Osteoblast (primary cell): ENCODE data around the gene MRPL44. TPM values are rescaled to one million over a fixed set of nuclear protein-coding genes. Genes with fewer than 3 reads are reported as not detected.

Experiments used
- DNase-seq: peaks from one replicate; pipeline ENCODE4 v3.0.0; 2011; ENCODE audit warnings: low spot score, mixed read lengths; ENCODE audit not compliant: insufficient read length; ENCODE audit errors: missing footprints
- H2AFZ ChIP-seq: 2 replicates; pipeline ENCODE4 v1.6.0; 2011; ENCODE audit warnings: mild to moderate bottlenecking, low read length
- H3K27ac ChIP-seq: 2 replicates; pipeline ENCODE4 v1.5.1; 2011; ENCODE audit warnings: mild to moderate bottlenecking, low read depth, low read length, moderate library complexity
- H3K27me3 ChIP-seq: 2 replicates; pipeline ENCODE4 v1.6.0; 2012; ENCODE audit warnings: mild to moderate bottlenecking, control low read depth, inconsistent platforms, low read length, moderate library complexity; ENCODE audit not compliant: insufficient read depth
- H3K36me3 ChIP-seq: 2 replicates; pipeline ENCODE4 v1.5.1; 2011; ENCODE audit warnings: mild to moderate bottlenecking, low read length, control low read depth, moderate library complexity; ENCODE audit not compliant: insufficient read depth
- H3K4me1 ChIP-seq: 2 replicates; pipeline ENCODE4 v1.5.1; 2011; ENCODE audit warnings: mild to moderate bottlenecking, low read length, control low read depth, moderate library complexity; ENCODE audit not compliant: insufficient read depth
- H3K4me2 ChIP-seq: 2 replicates; pipeline ENCODE4 v1.6.0; 2011; ENCODE audit warnings: mild to moderate bottlenecking, low read length; ENCODE audit not compliant: insufficient read depth
- H3K4me3 ChIP-seq: fragments of 200-600 bp; sonication (generic); 3 replicates; pipeline ENCODE4 v1.5.1; 2012; ENCODE audit warnings: mild to moderate bottlenecking, low read length, inconsistent platforms; ENCODE audit not compliant: insufficient read depth
- H3K79me2 ChIP-seq: 2 replicates; pipeline ENCODE4 v1.6.0; 2012; ENCODE audit warnings: mild to moderate bottlenecking, low read length, control low read depth, inconsistent platforms; ENCODE audit not compliant: insufficient read depth
- H3K9me3 ChIP-seq: 2 replicates; pipeline ENCODE4 v1.5.1; 2011; ENCODE audit warnings: low read depth, low read length, control low read depth
- H4K20me1 ChIP-seq: 2 replicates; pipeline ENCODE4 v1.6.0; 2012; ENCODE audit warnings: mild to moderate bottlenecking, low read length, control low read depth; ENCODE audit not compliant: insufficient read depth
- CTCF ChIP-seq: IDR thresholded peaks from 2 replicates; pipeline ENCODE4 v1.5.1; 2011; ENCODE audit warnings: mild to moderate bottlenecking, low read depth, low read length, moderate library complexity; ENCODE audit errors: extremely low read depth
- total RNA-seq: library from RNA; depleted of rRNA; stranded (reverse); fragments of >200 nt; gene quantifications from 2 replicates; pipeline ENCODE4 v1.2.3, GENCODE V29; 2012

Gene MRPL44
- total RNA-seq, 1 donor = 29.3 TPM

GRCh38 chr2:223989856-223990232, 32.6 kb downstream of the MRPL44 start:
- Histone ChIP-seq H3K27me3 (no peaks in the 10 kb centered on the region), H2AFZ (no peak overlapping the region), H3K79me2 (peaks cover 1% of the 10 kb centered on the region), H4K20me1 (no peaks in the 10 kb centered on the region), H3K27ac (no peak overlapping the region), H3K4me2 (no peak overlapping the region), H3K36me3 (peaks cover 71% of the 10 kb centered on the region), H3K4me3 (no peak overlapping the region), H3K9me3 (no peaks in the 10 kb centered on the region), H3K4me1 (no peaks in the 10 kb centered on the region)
- no peak for TF ChIP-seq CTCF
- DNase-seq = no peak

GRCh38 chr2:223991611-223992010, 34.3 kb downstream of the MRPL44 start:
- no peak overlapping the region for H3K4me3 ChIP-seq
- peaks cover 77% of the 10 kb centered on the region for H3K36me3 ChIP-seq
- H4K20me1 ChIP-seq = no peaks in the 10 kb centered on the region
- peaks cover 9% of the 10 kb centered on the region for H3K79me2 ChIP-seq
- H2AFZ ChIP-seq = no peak overlapping the region
- no peak for DNase-seq
- no peak overlapping the region for H3K4me2 ChIP-seq
- H3K4me1 ChIP-seq = no peaks in the 10 kb centered on the region
- no peak overlapping the region for H3K27ac ChIP-seq
- TF ChIP-seq CTCF = no peak
- no peaks in the 10 kb centered on the region for H3K9me3 ChIP-seq
- H3K27me3 ChIP-seq = no peaks in the 10 kb centered on the region

DNA sequence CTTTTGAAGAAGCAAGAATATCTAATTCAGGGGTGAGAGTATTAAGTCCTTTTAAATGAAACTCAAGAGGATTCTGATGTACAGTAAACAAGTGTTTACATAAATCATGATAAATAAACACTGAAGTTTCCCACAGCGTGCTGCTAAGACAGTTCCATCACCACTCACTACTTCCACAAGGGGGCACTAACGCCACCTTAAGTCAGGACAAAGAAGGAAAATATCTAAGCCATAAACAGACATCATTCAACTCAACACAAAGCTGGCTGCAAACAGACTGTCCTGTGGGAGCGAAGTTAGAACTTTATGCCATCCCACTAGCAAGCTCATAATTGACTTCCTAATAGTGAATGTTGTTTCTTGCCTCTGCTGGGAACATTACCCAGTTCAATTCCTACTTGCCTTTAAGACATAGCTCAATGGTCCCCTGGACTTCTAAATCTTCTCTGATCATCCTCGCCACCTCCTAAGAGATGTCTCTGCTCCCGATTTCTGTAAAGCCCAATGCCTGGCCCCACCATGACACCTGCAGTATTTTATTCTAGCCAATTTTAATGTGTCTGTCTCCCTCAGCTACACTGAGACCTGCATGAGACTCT, 36.5 kb downstream of the MRPL44 start:
- H3K4me1 ChIP-seq = no peaks in the 10 kb centered on the region
- H3K27ac ChIP-seq = no peak overlapping the region
- H4K20me1 ChIP-seq = no peaks in the 10 kb centered on the region
- no peak overlapping the region for H3K4me2 ChIP-seq
- H3K36me3 ChIP-seq = peaks cover 74% of the 10 kb centered on the region
- no peak overlapping the region for H3K4me3 ChIP-seq
- H3K79me2 ChIP-seq = peaks cover 15% of the 10 kb centered on the region
- no peaks in the 10 kb centered on the region for H3K27me3 ChIP-seq
- TF ChIP-seq CTCF = peak; percentile 84
- H3K9me3 ChIP-seq = no peaks in the 10 kb centered on the region
- DNase-seq = peak; percentile 78
- no peak overlapping the region for H2AFZ ChIP-seq

DNA sequence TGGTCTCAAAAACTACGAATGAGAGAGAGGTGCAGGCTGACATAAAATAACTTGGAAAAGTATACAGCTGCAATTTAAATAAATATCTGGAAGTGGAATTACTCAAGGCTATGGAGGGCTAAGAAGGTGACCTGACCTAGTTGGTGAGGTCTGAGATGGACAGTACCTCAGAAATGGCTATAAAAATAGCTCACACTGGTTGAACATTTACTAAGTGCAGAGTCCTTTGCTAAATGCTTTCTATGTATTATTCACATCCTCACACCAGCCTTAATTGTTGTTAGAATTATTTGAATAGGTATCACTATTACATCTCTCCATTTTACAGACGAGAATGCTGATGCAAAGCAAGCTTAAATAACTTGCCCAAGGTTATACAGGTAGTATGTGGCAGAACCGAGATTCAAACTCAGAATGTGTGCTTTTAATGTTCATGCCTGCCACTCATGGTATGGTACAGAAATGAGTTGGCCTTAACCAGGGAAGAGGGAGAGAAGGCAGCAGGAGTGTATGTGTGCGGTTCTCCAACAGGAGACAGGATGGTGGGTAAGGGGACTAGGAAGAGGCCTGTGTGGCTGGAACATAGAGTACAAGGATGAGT, 37.4 kb downstream of the MRPL44 start:
- no peak overlapping the region for H3K4me3 ChIP-seq
- no peak overlapping the region for H2AFZ ChIP-seq
- no peaks in the 10 kb centered on the region for H3K4me1 ChIP-seq
- H4K20me1 ChIP-seq = no peaks in the 10 kb centered on the region
- no peak overlapping the region for H3K4me2 ChIP-seq
- H3K9me3 ChIP-seq = no peaks in the 10 kb centered on the region
- DNase-seq = no peak
- no peak for TF ChIP-seq CTCF
- H3K27me3 ChIP-seq = no peaks in the 10 kb centered on the region
- peak overlapping the region; percentile 10 for H3K27ac ChIP-seq
- peaks cover 75% of the 10 kb centered on the region for H3K36me3 ChIP-seq
- H3K79me2 ChIP-seq = peaks cover 19% of the 10 kb centered on the region
